GM23338 (cell line): ENCODE data around the gene AMPD2. TPM values are rescaled to one million over a fixed set of nuclear protein-coding genes. Genes with fewer than 3 reads are reported as not detected.

Source experiments
- ATAC-seq: fragments of 200-7000 bp; cut with Tn5 transposase; 3 replicates; pipeline ENCODE4 v1.9.1; 2020
- DNase-seq: peaks from one replicate; pipeline ENCODE4 v3.0.0-alpha.2; 2015; ENCODE audit warnings: low spot score
- H2AFZ ChIP-seq: fragments of 200-600 bp; sonication (generic); 2 replicates; pipeline ENCODE4 v1.8.0; 2016; ENCODE audit warnings: antibody characterized with exemption, mild to moderate bottlenecking, moderate library complexity
- H3F3A ChIP-seq: fragments of 200-600 bp; sonication (generic); replicated peaks from 2 replicates; pipeline ENCODE4 v1.8.0; 2017; ENCODE audit warnings: antibody characterized with exemption, mixed run types, low read depth
- H3K27ac ChIP-seq: fragments of 200-600 bp; sonication (generic); 2 replicates; pipeline ENCODE4 v1.6.1; 2016; ENCODE audit warnings: low read depth
- H3K27me3 ChIP-seq: fragments of 200-600 bp; sonication (generic); 2 replicates; pipeline ENCODE4 v1.8.0; 2016; ENCODE audit warnings: mild to moderate bottlenecking, mixed run types, moderate library complexity; ENCODE audit not compliant: insufficient read depth
- H3K36me3 ChIP-seq: fragments of 200-600 bp; sonication (generic); 2 replicates; pipeline ENCODE4 v1.8.0; 2016; ENCODE audit warnings: mild to moderate bottlenecking; ENCODE audit not compliant: insufficient read depth
- H3K4me1 ChIP-seq: fragments of 200-600 bp; sonication (generic); 2 replicates; pipeline ENCODE4 v1.8.0; 2016; ENCODE audit warnings: mild to moderate bottlenecking, moderate library complexity; ENCODE audit not compliant: insufficient read depth
- H3K4me2 ChIP-seq: fragments of 200-600 bp; sonication (generic); 2 replicates; pipeline ENCODE4 v1.7.1; 2017; ENCODE audit warnings: mixed run types
- H3K4me3 ChIP-seq: fragments of 200-600 bp; sonication (generic); 2 replicates; pipeline ENCODE4 v1.6.1; 2016; ENCODE audit warnings: mixed run types
- H3K79me2 ChIP-seq: fragments of 200-600 bp; sonication (generic); replicated peaks from 2 replicates; pipeline ENCODE4 v1.8.0; 2017; ENCODE audit warnings: mild to moderate bottlenecking; ENCODE audit not compliant: insufficient read depth
- H3K9me2 ChIP-seq: fragments of 200-600 bp; sonication (generic); 2 replicates; pipeline ENCODE4 v1.8.0; 2017; ENCODE audit not compliant: insufficient read depth
- H4K20me1 ChIP-seq: fragments of 200-600 bp; sonication (generic); replicated peaks from 2 replicates; pipeline ENCODE4 v1.8.0; 2017; ENCODE audit warnings: mild to moderate bottlenecking; ENCODE audit not compliant: insufficient read depth
- H3K27ac Mint-ChIP-seq: 2 replicates; pipeline ENCODE4 v1.8.0; 2020; ENCODE audit warnings: inconsistent platforms, mild to moderate bottlenecking, moderate library complexity, mixed read lengths
- H3K27me3 Mint-ChIP-seq: 3 replicates; pipeline ENCODE4 v1.8.0; 2022; ENCODE audit warnings: low read depth, mild to moderate bottlenecking, moderate library complexity, mixed read lengths, inconsistent platforms; ENCODE audit not compliant: insufficient read depth, poor library complexity
- H3K36me3 Mint-ChIP-seq: 3 replicates; pipeline ENCODE4 v1.8.0; 2021; ENCODE audit warnings: low read depth, mild to moderate bottlenecking, inconsistent platforms, moderate library complexity, mixed read lengths
- H3K4me1 Mint-ChIP-seq: 3 replicates; pipeline ENCODE4 v1.8.0; 2020; ENCODE audit warnings: mild to moderate bottlenecking, inconsistent platforms, mixed read lengths
- H3K4me3 Mint-ChIP-seq: 3 replicates; pipeline ENCODE4 v1.8.0; 2021; ENCODE audit warnings: moderate library complexity, mild to moderate bottlenecking, inconsistent platforms, mixed read lengths
- H3K9me3 Mint-ChIP-seq: 3 replicates; pipeline ENCODE4 v1.8.0; 2020; ENCODE audit warnings: moderate library complexity, mild to moderate bottlenecking, inconsistent platforms, mixed read lengths
- CTCF ChIP-seq, 2 experiments: fragments of 200-600 bp in 1 of 2; sonication (generic) in 1 of 2; conservative IDR thresholded peaks; 2 replicates each; pipeline versions ENCODE4 v1.5.1 to v1.6.1; 2016 to 2017; ENCODE audit warnings: antibody characterized with exemption in 2 of 2, low read depth in 2 of 2, mild to moderate bottlenecking in 2 of 2, moderate library complexity in 1 of 2
- EZH2 ChIP-seq: fragments of 200-600 bp; sonication (generic); IDR thresholded peaks from one replicate; pipeline ENCODE4 v1.8.0; 2017; ENCODE audit warnings: antibody characterized with exemption, mild to moderate bottlenecking, low read depth; ENCODE audit not compliant: unreplicated experiment
- EZH2phosphoT487 ChIP-seq: fragments of 200-600 bp; sonication (generic); IDR thresholded peaks from one replicate; pipeline ENCODE4 v1.8.1; 2018; ENCODE audit warnings: antibody characterized with exemption; ENCODE audit not compliant: unreplicated experiment
- POLR2AphosphoS5 ChIP-seq: IDR thresholded peaks from 2 replicates; pipeline ENCODE4 v1.6.1; 2016; ENCODE audit warnings: antibody characterized with exemption, low read depth
- REST ChIP-seq: IDR thresholded peaks from one replicate; pipeline ENCODE4 v1.6.1; 2018; ENCODE audit warnings: antibody characterized with exemption; ENCODE audit not compliant: unreplicated experiment
- ZNF114 ChIP-seq: fragments of 250-450 bp; sonication (Bioruptor Pico); IDR thresholded peaks from 2 replicates; pipeline ENCODE4 v1.5.0; 2020; ENCODE audit warnings: mild to moderate bottlenecking, moderate library complexity
- ZNF331 ChIP-seq: fragments of 250-450 bp; sonication (Bioruptor Pico); IDR thresholded peaks from 2 replicates; pipeline ENCODE4 v1.5.0; 2020; ENCODE audit warnings: low read depth, mild to moderate bottlenecking, moderate library complexity
- polyA plus RNA-seq: library from polyadenylated mRNA; unstranded; fragments of >200 nt; fragmentation: Nextera tagmentation; extraction: Ambion mirVana; gene quantifications from 2 replicates; pipeline ENCODE4 v1.2.1, GENCODE V29; 2016
- total RNA-seq: library from RNA; depleted of rRNA; stranded (reverse); fragments of >200 nt; shearing (Covaris generic); gene quantifications from 2 replicates; pipeline ENCODE4 v1.2.3, GENCODE V29; 2014

Gene AMPD2
- total and polyA plus RNA-seq, 2 experiments from 2014 or later: 24.5 to 62.1 TPM

- no peaks in the 10 kb centered on the region for H3K36me3 Mint-ChIP-seq
Observed at GRCh38 chr1:109643385-109644230, 24.0 kb downstream of the AMPD2 start.

More at GRCh38 chr1:109643385-109644230, 24.0 kb downstream of the AMPD2 start:
- H3K27me3 Mint-ChIP-seq: peaks cover 10% of the 10 kb centered on the region
- ATAC-seq (peak; percentile 93), DNase-seq (peak; percentile 96)
- no peaks in the 10 kb centered on the region for H3K9me2 ChIP-seq
- TF ChIP-seq REST (no peak), CTCF (conservative IDR thresholded peaks at IDR 0.05; ENCODE audit: low read depth in 2 of 2) (peak; percentile 75 to 91), EZH2 (no peak), POLR2AphosphoS5 (no peak), ZNF331 (no peak), EZH2phosphoT487 (no peak), ZNF114 (CRISPR knock-in tag) (no peak)
- H3K4me2 ChIP-seq: peak overlapping the region; percentile 55; the same call in 1 of the 2 replicates
- no peaks in the 10 kb centered on the region for H3K79me2 ChIP-seq
- H3K27ac Mint-ChIP-seq: no peak overlapping the region
- no peak overlapping the region for H3K27ac ChIP-seq
- no peaks in the 10 kb centered on the region for H3K4me1 ChIP-seq
- H2AFZ ChIP-seq: peak overlapping the region; percentile 97
- H3K9me3 Mint-ChIP-seq: no peaks in the 10 kb centered on the region
- 0 out of 2 replicates have a peak, but pooled peaks cover 6% of the 10 kb centered on the region for H3F3A ChIP-seq
- H4K20me1 ChIP-seq: no peaks in the 10 kb centered on the region; the same call in 1 of the 2 replicates
- H3K27me3 ChIP-seq: no peaks in the 10 kb centered on the region
- peaks cover 3% of the 10 kb centered on the region for H3K4me1 Mint-ChIP-seq
- H3K36me3 ChIP-seq: no peaks in the 10 kb centered on the region
- H3K4me3 ChIP-seq: no peak overlapping the region; the same call in 1 of the 2 replicates
- H3K4me3 Mint-ChIP-seq: no peak overlapping the region
